ENCODE data around the gene MASP1.
"Not testable (repeated sequence)": the region's sequence is repeated elsewhere in the genome, so short reads cannot be mapped to it uniquely, and the experiment has no call there.

MASP1 gene

GRCh38 chr3:187212705-187213104 is 78.8 kb downstream of the MASP1 start:
- no peak for DNase-seq

GRCh38 chr3:187212196-187212545 is 79.4 kb downstream of the MASP1 start:
- DNase-seq, result no peak

- no peak for DNase-seq
These were observed 79.9 kb downstream of the MASP1 start for GRCh38 chr3:187211532-187212195.

- no peak for DNase-seq
These were observed 80.8 kb downstream of the MASP1 start for GRCh38 chr3:187210545-187211327.

- no peak for DNase-seq
These were observed 81.4 kb downstream of the MASP1 start for GRCh38 chr3:187210091-187210490.

GRCh38 chr3:187209491-187209890 is 82.0 kb downstream of the MASP1 start:
- DNase-seq, result no peak

GRCh38 chr3:187208159-187208558 is 83.4 kb downstream of the MASP1 start:
- no peak for DNase-seq

- no peak for DNase-seq
These were observed 83.9 kb downstream of the MASP1 start for GRCh38 chr3:187207624-187208023.

GRCh38 chr3:187207062-187207461 is 84.5 kb downstream of the MASP1 start:
- DNase-seq, result no peak

- DNase-seq, result no peak
These were observed 85.9 kb downstream of the MASP1 start for GRCh38 chr3:187205683-187206082.

- DNase-seq, result not testable (repeated sequence)
These were observed 92.0 kb downstream of the MASP1 start for GRCh38 chr3:187199463-187200050.

GRCh38 chr3:187198490-187198889 is 93.0 kb downstream of the MASP1 start:
- DNase-seq, result no peak

GRCh38 chr3:187197335-187197649 is 94.2 kb downstream of the MASP1 start, which contains the start of gene RTP1:
RTP1 (plus strand) TSS chr3:187197486; CDS start chr3:187197516, 30 bp downstream.
- no peak for DNase-seq

- no peak for DNase-seq
These were observed 94.8 kb downstream of the MASP1 start for GRCh38 chr3:187196573-187197334.

- no peak for DNase-seq
These were observed 98.4 kb downstream of the MASP1 start for GRCh38 chr3:187193181-187193580.

GRCh38 chr3:187191271-187191670 is 100.3 kb downstream of the MASP1 start:
- DNase-seq, result no peak

- DNase-seq, result no peak
These were observed 102.6 kb downstream of the MASP1 start for GRCh38 chr3:187188931-187189330.

GRCh38 chr3:187186801-187187421 is 104.6 kb downstream of the MASP1 start:
- no peak for DNase-seq

GRCh38 chr3:187186375-187186774 is 105.2 kb downstream of the MASP1 start:
- DNase-seq, result no peak

- DNase-seq, result no peak
These were observed 105.8 kb downstream of the MASP1 start for GRCh38 chr3:187185759-187186158.
